Measurements from ENCODE around the gene SP2.

DNA sequence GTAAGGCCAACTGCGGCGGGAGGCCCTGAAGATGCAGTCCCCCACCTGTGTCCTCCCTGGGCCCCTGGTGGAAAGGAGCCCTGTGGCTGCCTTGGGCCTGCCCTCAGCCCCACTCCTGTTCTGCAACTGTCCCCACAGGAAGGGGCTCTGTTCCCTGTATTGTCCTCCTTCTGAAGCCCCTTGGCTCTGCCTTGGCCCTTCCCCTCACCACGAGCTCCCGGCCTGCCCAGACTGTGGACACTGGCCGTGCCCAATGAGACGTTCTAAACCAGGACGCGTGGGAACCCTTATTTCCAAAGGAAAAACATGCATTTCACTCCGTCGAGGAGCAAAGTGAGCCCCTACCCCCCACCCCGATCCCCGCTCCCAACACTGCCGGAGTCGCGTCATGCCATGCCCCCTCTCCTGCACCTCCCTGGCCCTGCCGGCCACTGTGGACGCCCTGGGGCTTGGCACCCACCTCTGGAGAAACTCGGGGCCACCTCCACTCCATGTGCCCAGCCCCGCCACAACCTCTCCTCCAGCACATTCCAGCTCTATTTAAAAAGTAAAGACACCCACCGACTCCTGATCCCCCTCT, 31.9 kb downstream of the SP2 start:
- TF ChIP-seq CTCF (IDR thresholded peaks at IDR 0.05) (no peak), POLR2A (IDR thresholded peaks at IDR 0.05) (no peak)

Data from esophagus squamous epithelium (tissue), 4 donors.